ENCODE results near the gene TEX13D.

Gene TEX13D

DNA sequence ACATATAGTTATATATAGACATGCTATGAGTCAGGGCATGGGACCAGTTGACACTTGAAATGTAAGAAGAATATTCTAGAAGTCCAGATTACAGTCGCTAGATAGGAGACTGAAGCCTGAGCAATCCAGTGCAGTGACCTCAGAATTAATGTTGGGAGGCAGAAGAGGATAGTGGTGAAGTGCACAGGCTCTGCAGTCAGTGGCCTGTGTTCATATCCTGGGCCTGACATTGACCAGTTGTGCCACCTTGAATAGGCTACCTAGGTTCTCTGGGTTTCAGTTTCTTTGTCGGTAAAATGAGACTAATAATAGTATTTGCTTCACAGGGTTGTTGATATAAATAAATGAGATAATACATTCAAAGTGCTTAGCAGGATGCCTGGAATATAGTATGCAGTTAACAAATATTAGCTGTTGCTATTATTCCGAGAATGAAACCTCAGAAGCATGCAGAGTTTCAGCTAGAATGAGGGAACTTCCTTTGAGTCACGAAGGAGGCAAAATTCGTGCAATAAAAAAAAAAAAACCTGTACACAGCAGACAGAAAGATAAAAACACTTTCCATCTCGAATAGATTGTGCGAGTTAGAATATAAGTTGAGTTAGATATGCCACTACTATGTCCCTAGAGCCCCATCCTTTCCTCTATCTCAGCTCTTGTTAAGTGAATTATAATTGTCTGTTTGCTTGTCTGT lies 9.9 kb downstream of the TEX13D start:
- Histone ChIP-seq H3K27me3 (ENCODE audit: insufficient read depth, low read length) (no peaks in the 10 kb centered on the region), H3K36me3 (ENCODE audit: insufficient read depth, low read length) (no peaks in the 10 kb centered on the region), H3K9me3 (ENCODE audit: low read length) (no peaks in the 10 kb centered on the region), H3K79me2 (ENCODE audit: insufficient read depth, low read length) (no peaks in the 10 kb centered on the region), H3F3A (ENCODE audit: insufficient read depth, low read length) (no peaks in the 10 kb centered on the region), H3K27ac (ENCODE audit: low read depth, low read length, poor library complexity, severe bottlenecking) (no peak overlapping the region), H3K4me2 (ENCODE audit: low read length) (no peak overlapping the region), H3K9ac (ENCODE audit: low read length) (no peak overlapping the region), H3K4me3 (ENCODE audit: low read depth, low read length, poor library complexity, severe bottlenecking) (no peak overlapping the region), H3K4me1 (ENCODE audit: insufficient read depth, low read length, severe bottlenecking) (no peaks in the 10 kb centered on the region), H2AFZ (ENCODE audit: low read length) (no peak overlapping the region), H4K20me1 (ENCODE audit: insufficient read depth, low read length) (no peaks in the 10 kb centered on the region), H3K9me2 (ENCODE audit: low read depth, low read length) (no peaks in the 10 kb centered on the region)
- no peak for TF ChIP-seq EZH2 (IDR thresholded peaks at IDR 0.05; ENCODE audit: borderline replicate concordance, low read length)
- TF ChIP-seq, protein P1, sequence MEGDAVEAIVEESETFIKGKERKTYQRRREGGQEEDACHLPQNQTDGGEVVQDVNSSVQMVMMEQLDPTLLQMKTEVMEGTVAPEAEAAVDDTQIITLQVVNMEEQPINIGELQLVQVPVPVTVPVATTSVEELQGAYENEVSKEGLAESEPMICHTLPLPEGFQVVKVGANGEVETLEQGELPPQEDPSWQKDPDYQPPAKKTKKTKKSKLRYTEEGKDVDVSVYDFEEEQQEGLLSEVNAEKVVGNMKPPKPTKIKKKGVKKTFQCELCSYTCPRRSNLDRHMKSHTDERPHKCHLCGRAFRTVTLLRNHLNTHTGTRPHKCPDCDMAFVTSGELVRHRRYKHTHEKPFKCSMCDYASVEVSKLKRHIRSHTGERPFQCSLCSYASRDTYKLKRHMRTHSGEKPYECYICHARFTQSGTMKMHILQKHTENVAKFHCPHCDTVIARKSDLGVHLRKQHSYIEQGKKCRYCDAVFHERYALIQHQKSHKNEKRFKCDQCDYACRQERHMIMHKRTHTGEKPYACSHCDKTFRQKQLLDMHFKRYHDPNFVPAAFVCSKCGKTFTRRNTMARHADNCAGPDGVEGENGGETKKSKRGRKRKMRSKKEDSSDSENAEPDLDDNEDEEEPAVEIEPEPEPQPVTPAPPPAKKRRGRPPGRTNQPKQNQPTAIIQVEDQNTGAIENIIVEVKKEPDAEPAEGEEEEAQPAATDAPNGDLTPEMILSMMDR (IDR thresholded peaks at IDR 0.05; ENCODE audit: low read length): no peak

DNA sequence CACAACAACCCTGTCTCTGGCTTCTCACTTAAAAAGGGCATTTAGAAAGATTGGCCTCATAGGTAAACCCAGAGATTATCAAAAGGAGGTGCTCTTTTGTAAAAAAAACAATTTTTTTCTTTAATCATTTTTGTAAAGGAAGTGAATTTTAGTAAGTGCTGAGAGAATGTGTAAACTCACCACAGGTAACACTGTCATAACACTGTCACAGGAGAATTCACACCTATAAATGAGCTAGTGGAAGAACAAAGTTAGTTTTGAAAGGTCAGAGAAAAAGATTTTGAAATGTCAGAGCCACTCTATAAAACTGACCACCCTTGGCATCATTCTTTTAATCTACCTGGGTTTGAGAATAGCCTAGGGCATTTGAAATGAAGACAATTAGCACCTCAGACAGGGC lies 10.6 kb downstream of the TEX13D start:
- no peaks in the 10 kb centered on the region for H3K9me3 ChIP-seq (ENCODE audit: low read length)
- H3K79me2 ChIP-seq (ENCODE audit: insufficient read depth, low read length): no peaks in the 10 kb centered on the region
- TF ChIP-seq, protein P1 (IDR thresholded peaks at IDR 0.05; ENCODE audit: low read length): no peak
- no peak for TF ChIP-seq EZH2 (IDR thresholded peaks at IDR 0.05; ENCODE audit: borderline replicate concordance, low read length)
- H3K4me1 ChIP-seq (ENCODE audit: insufficient read depth, low read length, severe bottlenecking): no peaks in the 10 kb centered on the region
- no peak overlapping the region for H3K4me2 ChIP-seq (ENCODE audit: low read length)
- H3K36me3 ChIP-seq (ENCODE audit: insufficient read depth, low read length): no peaks in the 10 kb centered on the region
- no peaks in the 10 kb centered on the region for H3K9me2 ChIP-seq (ENCODE audit: low read depth, low read length)
- H3K27ac ChIP-seq (ENCODE audit: low read depth, low read length, poor library complexity, severe bottlenecking): no peak overlapping the region
- no peaks in the 10 kb centered on the region for H3F3A ChIP-seq (ENCODE audit: insufficient read depth, low read length)
- H2AFZ ChIP-seq (ENCODE audit: low read length): no peak overlapping the region
- no peak overlapping the region for H3K9ac ChIP-seq (ENCODE audit: low read length)
- no peaks in the 10 kb centered on the region for H3K27me3 ChIP-seq (ENCODE audit: insufficient read depth, low read length)
- H4K20me1 ChIP-seq (ENCODE audit: insufficient read depth, low read length): no peaks in the 10 kb centered on the region
- no peak overlapping the region for H3K4me3 ChIP-seq (ENCODE audit: low read depth, low read length, poor library complexity, severe bottlenecking)

DNA sequence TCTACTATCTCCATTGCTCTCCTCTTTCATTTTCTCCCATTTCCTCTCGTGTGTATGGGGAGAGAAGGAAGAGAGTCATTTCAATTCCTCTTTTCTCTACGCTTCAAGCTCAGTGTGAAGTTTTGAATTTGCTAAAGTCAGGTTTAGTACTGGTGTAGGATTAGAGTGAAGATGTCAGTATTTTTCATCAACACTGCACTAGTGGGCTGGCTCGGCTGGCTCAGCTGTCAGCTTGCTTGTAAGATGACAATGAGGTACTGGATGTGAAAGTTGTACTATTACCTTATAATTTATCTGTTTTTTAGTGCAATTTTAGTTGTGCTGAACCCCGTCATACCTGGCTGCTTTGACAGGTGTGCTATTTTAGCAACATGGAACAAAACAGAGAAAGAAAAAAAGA lies 11.8 kb downstream of the TEX13D start:
- H3K79me2 ChIP-seq (ENCODE audit: insufficient read depth, low read length): no peaks in the 10 kb centered on the region

More for the DNA sequence above, 11.8 kb downstream of the TEX13D start:
- no peaks in the 10 kb centered on the region for H3K9me3 ChIP-seq (ENCODE audit: low read length)
- H3K4me2 ChIP-seq (ENCODE audit: low read length): no peak overlapping the region
- H3K9me2 ChIP-seq (ENCODE audit: low read depth, low read length): no peaks in the 10 kb centered on the region
- H3K9ac ChIP-seq (ENCODE audit: low read length): no peak overlapping the region
- H4K20me1 ChIP-seq (ENCODE audit: insufficient read depth, low read length): no peaks in the 10 kb centered on the region
- H3F3A ChIP-seq (ENCODE audit: insufficient read depth, low read length): no peaks in the 10 kb centered on the region
- no peaks in the 10 kb centered on the region for H3K27me3 ChIP-seq (ENCODE audit: insufficient read depth, low read length)
- H2AFZ ChIP-seq (ENCODE audit: low read length): no peak overlapping the region
- no peak overlapping the region for H3K4me3 ChIP-seq (ENCODE audit: low read depth, low read length, poor library complexity, severe bottlenecking)
- H3K36me3 ChIP-seq (ENCODE audit: insufficient read depth, low read length): no peaks in the 10 kb centered on the region
- H3K4me1 ChIP-seq (ENCODE audit: insufficient read depth, low read length, severe bottlenecking): no peaks in the 10 kb centered on the region
- TF ChIP-seq EZH2 (IDR thresholded peaks at IDR 0.05; ENCODE audit: borderline replicate concordance, low read length): no peak
- no peak overlapping the region for H3K27ac ChIP-seq (ENCODE audit: low read depth, low read length, poor library complexity, severe bottlenecking)

All from OCI-LY1 (cell line).